GM18951 (cell line): ENCODE data around the gene PPP1R3F.
"Not testable (repeated sequence)": the region's sequence is repeated elsewhere in the genome, so short reads cannot be mapped to it uniquely, and the experiment has no call there.

Source experiments
- POLR2A ChIP-seq: IDR thresholded peaks from 4 replicates; pipeline ENCODE4 v1.6.1; 2011; ENCODE audit warnings: mild to moderate bottlenecking; ENCODE audit not compliant: insufficient read length, insufficient read depth; ENCODE audit errors: extremely low read depth
- in situ Hi-C: fragments of 300-500 bp; cut with MboI; formaldehyde crosslinking; loops from one replicate; pipeline ENCODE4 v1.12.0; 2022; ENCODE audit warnings: low sequenced_read_pairs, mixed read lengths, inconsistent platforms; ENCODE audit not compliant: unreplicated experiment

The PPP1R3F gene

GRCh38 chrX:49292400-49293362 is 23.1 kb downstream of the PPP1R3F start:
- TF ChIP-seq POLR2A, result no peak
- in situ Hi-C loops, result no loop called here

GRCh38 chrX:49299293-49299692 is 29.7 kb downstream of the PPP1R3F start:
- in situ Hi-C loops, result not testable (repeated sequence)

DNA sequence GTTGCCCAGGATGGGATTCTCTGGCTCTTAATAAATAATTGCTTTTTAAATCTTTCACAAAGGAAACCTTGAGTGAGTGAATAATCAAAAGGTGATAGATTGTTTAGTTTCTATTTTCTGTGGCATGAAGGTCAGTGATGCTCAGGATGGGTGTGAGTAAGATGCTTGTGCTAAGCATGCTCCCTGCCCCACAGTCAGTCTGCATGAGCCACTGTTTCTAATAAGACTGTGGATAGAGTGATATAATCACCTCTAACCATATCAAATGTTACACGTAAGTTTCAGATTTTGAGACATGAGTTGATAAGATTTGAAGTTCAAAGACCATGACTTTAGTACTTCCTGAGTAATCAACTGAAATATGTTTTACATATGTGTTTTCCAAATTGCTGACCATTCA is 31.1 kb downstream of the PPP1R3F start:
- no peak for TF ChIP-seq POLR2A
- in situ Hi-C loops, result loop anchor here (25.0 kb wide), 1 partner anchor 262 kb away; the partner anchor contains the start of genes GAGE12E, GAGE12F and GAGE12G

DNA sequence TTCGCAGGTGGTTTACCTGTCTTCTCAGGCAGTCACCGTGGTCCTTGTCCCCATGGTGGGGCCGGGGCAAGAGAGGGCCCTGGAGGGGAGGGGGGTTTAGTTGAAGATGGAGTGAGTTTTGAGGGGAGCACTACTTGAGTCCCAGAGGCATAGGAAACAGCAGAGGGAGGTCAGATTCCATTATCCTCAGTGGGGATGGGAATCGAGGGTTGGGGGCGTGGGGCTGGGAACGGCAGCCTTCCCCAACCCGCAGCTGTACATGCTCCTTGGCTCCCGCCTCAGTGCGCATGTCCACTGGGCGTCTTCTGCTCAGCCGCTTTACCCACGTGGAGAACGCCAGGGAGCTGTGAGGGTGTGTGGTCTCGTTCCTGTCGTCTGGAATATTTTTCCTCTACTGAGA is 33.8 kb downstream of the PPP1R3F start, which contains the start of gene GAGE10:
Gene GAGE10 (plus strand): TSS at position 301 of the 400 bp plus-strand sequence. CDS start 1,214 bp downstream, outside the sequence.
- TF ChIP-seq POLR2A, result no peak
- in situ Hi-C loops, result loop anchor here (25.0 kb wide), 1 partner anchor 259 kb away; the partner anchor contains the start of genes GAGE12E, GAGE12F and GAGE12G

DNA sequence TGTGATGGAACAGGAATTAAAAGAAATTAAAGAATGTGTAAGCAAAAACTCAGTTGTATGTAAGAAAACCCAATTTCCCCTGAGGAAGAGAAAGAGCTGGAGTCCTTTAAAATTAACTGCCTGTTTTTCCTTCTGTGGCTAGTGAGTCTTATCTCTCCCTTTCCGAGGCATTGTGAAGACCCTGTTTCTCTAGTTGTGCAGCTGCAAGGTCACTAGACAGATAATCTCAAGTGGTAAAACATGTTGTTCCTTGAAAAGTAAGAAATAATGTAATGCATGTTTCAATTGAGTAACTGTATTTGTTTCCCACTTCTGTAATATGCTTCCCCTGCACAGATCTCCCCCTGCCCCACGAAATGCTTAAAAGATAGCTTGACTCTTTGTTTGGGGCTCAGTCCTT is 38.2 kb downstream of the PPP1R3F start:
- in situ Hi-C loops, result loop anchor here (25.0 kb wide), 1 partner anchor 255 kb away; the partner anchor contains the start of genes GAGE12E, GAGE12F and GAGE12G

DNA sequence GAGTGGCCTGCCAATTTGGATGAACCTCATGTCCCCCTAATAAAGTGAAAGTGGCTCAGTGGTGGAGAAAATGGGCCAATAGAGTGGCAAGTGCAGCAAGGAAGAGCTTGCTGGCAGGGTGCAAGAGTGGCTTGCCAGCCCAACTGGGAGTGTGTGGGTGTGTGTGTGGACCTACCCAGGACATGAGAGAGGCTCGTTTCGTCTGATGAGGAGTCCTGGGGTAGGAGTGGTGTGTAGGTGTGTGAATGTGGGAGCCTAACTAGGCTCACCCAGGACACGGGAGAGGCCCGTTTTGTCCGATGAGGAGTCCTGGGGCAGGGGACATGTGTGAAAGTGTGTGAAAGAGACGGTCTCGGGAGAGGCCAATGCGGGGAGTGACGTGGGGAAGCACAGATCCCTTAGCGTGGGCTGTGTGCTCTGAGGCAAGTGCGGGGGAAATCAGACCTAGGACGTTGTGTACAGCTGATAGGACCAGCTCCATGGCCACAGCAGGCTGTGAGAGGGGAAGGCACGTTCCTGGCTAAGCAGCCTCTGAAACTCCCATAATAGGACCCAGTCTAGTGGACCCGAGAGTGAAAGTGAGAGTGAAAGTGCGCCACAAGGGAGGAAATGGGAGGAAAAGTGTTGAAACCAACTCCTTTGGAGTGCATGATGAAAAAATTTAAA is 39.1 kb downstream of the PPP1R3F start:
- no peak for TF ChIP-seq POLR2A
- in situ Hi-C loops, result loop anchor here (25.0 kb wide), 1 partner anchor 254 kb away; the partner anchor contains the start of genes GAGE12E, GAGE12F and GAGE12G

DNA sequence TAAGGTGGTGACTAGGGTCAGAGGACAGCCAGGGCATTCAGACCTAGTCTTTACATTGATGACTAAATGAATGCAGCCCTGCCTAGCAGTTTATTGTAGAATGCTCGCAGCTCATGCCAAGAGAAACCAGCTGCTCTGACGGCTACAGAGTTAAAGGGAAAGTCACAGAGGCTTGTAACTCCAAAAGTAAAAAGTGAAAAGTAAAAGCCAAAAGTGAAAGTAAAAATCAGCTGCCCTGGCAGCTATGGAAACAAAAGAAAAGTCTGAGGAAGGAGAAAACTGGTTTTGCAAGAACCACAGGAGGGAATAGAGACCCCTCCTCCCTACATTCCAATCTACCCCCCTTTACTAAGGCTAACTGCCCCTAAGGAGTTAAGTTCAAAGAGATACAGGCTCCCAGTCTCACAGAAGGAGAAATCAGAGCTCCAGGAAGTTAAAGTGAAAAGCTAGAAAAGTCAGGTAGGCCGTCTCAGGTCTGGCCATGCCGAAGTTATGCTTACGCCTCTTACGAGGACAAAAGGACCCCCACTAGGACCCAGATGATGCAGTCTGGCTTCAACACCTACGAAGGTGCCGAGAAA is 39.9 kb downstream of the PPP1R3F start:
- TF ChIP-seq POLR2A, result no peak
- in situ Hi-C loops, result loop anchor here (25.0 kb wide), 1 partner anchor 253 kb away; the partner anchor contains the start of genes GAGE12E, GAGE12F and GAGE12G

GRCh38 chrX:49310371-49310770 is 40.8 kb downstream of the PPP1R3F start:
- in situ Hi-C loops, result loop anchor here (25.0 kb wide), 1 partner anchor 252 kb away; the partner anchor contains the start of genes GAGE12E, GAGE12F and GAGE12G
- TF ChIP-seq POLR2A, result no peak

DNA sequence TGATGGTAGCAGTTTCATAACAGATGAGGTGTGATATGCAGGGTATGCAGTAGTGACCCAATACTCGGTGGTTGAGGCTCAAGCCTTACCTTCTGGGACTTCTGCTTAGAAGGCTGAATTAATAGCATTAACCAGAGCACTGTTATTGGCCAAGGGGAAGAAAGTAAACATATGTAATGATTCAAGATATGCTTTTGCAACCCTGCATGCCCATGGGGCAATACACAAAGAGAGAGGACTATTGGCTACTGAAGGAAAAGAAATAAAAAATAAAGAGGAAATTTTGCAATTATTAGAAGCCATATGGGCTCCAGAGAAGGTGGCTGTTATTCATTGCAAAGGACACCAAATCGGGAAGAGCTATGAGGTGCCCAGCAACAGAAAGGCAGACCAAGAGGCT is 42.6 kb downstream of the PPP1R3F start:
- in situ Hi-C loops, result loop anchor here (25.0 kb wide), 1 partner anchor 250 kb away; the partner anchor contains the start of genes GAGE12E, GAGE12F and GAGE12G
- TF ChIP-seq POLR2A, result no peak

DNA sequence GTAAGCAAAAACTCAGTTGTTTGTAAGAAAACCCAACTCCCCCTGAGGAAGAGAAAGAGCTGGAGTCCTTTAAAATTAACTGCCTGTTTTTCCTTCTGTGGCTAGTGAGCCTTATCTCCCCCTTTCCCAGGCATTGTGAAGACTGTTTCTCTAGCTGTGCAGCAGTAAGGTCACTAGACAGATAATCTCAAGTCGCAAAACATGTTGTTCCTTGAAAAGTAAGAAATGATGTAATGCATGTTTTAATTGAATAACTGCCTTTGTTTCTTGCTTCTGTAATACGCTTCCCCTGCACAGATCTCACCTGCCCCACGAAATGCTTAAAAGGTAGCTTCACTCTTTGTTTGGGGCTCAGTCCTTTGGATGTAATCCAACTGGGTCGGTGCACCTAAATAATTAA is 46.5 kb downstream of the PPP1R3F start:
- in situ Hi-C loops, result loop anchor here (25.0 kb wide), 1 partner anchor 246 kb away; the partner anchor contains the start of genes GAGE12E, GAGE12F and GAGE12G
- TF ChIP-seq POLR2A, result no peak

DNA sequence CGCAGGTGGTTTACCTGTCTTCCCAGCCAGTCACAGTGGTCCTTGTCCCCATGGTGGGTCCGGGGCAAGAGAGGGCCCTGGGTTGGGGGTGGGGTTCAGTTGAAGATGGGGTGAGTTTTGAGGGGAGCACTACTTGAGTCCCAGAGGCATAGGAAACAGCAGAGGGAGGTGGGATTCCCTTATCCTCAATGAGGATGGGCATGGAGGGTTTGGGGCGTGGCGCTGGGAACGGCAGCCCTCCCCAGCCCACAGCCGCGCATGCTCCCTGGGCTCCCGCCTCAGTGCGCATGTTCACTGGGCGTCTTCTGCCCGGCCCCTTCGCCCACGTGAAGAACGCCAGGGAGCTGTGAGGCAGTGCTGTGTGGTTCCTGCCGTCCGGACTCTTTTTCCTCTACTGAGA is 52.1 kb downstream of the PPP1R3F start, which contains the start of gene GAGE12J:
Gene GAGE12J (plus strand): TSS at position 301 of the 400 bp plus-strand sequence. CDS start 1,157 bp downstream, outside the sequence.
- in situ Hi-C loops, result loop anchor here (25.0 kb wide), 1 partner anchor 241 kb away; the partner anchor contains the start of genes GAGE12E, GAGE12F and GAGE12G

- in situ Hi-C loops, result loop anchor here (25.0 kb wide), 1 partner anchor 240 kb away; the partner anchor contains the start of genes GAGE12E, GAGE12F and GAGE12G
Measured at GRCh38 chrX:49322266-49322665, 52.7 kb downstream of the PPP1R3F start.

- in situ Hi-C loops, result loop anchor here (25.0 kb wide), 1 partner anchor 239 kb away; the partner anchor contains the start of genes GAGE12E, GAGE12F and GAGE12G
Measured at GRCh38 chrX:49323735-49324134, 54.1 kb downstream of the PPP1R3F start.

- in situ Hi-C loops, result loop anchor here (25.0 kb wide), 1 partner anchor 307 kb away; no protein-coding TSS in a partner anchor
Measured at GRCh38 chrX:49330421-49330820, 60.8 kb downstream of the PPP1R3F start.

DNA sequence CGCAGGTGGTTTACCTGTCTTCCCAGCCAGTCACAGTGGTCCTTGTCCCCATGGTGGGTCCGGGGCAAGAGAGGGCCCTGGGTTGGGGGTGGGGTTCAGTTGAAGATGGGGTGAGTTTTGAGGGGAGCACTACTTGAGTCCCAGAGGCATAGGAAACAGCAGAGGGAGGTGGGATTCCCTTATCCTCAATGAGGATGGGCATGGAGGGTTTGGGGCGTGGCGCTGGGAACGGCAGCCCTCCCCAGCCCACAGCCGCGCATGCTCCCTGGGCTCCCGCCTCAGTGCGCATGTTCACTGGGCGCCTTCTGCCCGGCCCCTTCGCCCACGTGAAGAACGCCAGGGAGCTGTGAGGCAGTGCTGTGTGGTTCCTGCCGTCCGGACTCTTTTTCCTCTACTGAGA is 61.7 kb downstream of the PPP1R3F start, which contains the start of gene GAGE13:
Gene GAGE13 (plus strand): TSS at position 301 of the 400 bp plus-strand sequence. CDS start 1,156 bp downstream, outside the sequence.
- in situ Hi-C loops, result loop anchor here (25.0 kb wide), 1 partner anchor 306 kb away; no protein-coding TSS in a partner anchor

DNA sequence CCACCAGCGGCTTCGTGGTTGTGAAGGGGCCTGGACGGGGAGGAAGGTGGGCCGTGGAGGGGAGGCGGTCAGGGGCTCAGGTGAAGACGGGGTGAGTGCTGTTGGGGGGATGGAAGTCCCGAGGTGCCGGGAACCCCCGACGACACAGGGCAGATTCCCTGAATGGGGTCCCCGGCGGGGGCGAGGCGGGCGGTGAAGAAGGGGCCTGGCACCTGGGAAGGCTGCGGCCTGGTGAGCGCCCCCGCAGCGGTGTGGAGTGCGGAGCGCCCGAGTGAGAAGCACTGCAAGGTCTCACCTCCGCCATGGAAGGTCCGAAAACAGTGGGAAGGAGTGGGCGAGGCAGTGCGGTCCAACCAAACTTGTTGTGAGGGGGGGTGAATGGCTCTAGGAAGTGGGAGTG is 62.2 kb downstream of the PPP1R3F start:
- in situ Hi-C loops, result loop anchor here (25.0 kb wide), 1 partner anchor 305 kb away; no protein-coding TSS in a partner anchor
